Measurements from ENCODE around the gene NAV2.

Gene NAV2

DNA sequence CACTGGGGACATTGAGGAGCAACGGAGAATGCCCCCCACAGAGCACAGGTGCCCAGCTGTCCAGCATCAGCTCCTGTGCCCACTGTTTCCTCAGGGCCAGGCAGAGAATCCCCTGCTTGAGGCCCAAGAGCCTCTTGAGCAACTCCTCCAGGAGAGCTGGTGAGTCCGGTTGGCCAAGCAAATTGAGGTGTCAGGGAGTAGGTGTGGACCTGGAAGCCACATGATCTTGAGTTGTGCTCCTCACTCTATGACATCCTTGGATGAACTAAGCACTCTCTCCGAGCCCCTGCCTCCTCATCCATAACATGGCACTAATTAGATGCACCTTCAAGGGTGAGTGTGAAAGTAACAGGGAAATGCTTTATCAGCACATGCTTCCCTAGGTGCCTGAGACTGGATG is 326.3 kb downstream of the NAV2 start:
- Mint-ChIP-seq H3K4me1 (peaks cover 90% of the 10 kb centered on the region), H3K4me3 (no peak overlapping the region), H3K9me3 (no peaks in the 10 kb centered on the region), H3K27me3 (ENCODE audit: low read depth, poor library complexity) (no peaks in the 10 kb centered on the region), H3K27ac (no peak overlapping the region), H3K36me3 (ENCODE audit: low read depth) (peaks cover 33% of the 10 kb centered on the region)
- no peak for TF ChIP-seq CTCF (IDR thresholded peaks at IDR 0.05)
- DNase-seq, result no peak

- H3K27me3 Mint-ChIP-seq (ENCODE audit: low read depth, poor library complexity), result no peaks in the 10 kb centered on the region
- peaks cover 51% of the 10 kb centered on the region for H3K36me3 Mint-ChIP-seq (ENCODE audit: low read depth)
- TF ChIP-seq CTCF (IDR thresholded peaks at IDR 0.05), result no peak
- H3K4me1 Mint-ChIP-seq, result peaks cover 79% of the 10 kb centered on the region
- no peak overlapping the region for H3K27ac Mint-ChIP-seq
- DNase-seq, result no peak
- H3K4me3 Mint-ChIP-seq, result no peak overlapping the region
- no peaks in the 10 kb centered on the region for H3K9me3 Mint-ChIP-seq
These were observed 328.9 kb downstream of the NAV2 start for GRCh38 chr11:20041499-20041898.

GRCh38 chr11:20042045-20042639 is 329.5 kb downstream of the NAV2 start:
- TF ChIP-seq CTCF (IDR thresholded peaks at IDR 0.05), result no peak
- Mint-ChIP-seq H3K9me3 (no peaks in the 10 kb centered on the region), H3K4me3 (no peak overlapping the region), H3K27me3 (ENCODE audit: low read depth, poor library complexity) (no peaks in the 10 kb centered on the region), H3K36me3 (ENCODE audit: low read depth) (peaks cover 57% of the 10 kb centered on the region), H3K27ac (no peak overlapping the region), H3K4me1 (peaks cover 78% of the 10 kb centered on the region)
- DNase-seq, result no peak

DNA sequence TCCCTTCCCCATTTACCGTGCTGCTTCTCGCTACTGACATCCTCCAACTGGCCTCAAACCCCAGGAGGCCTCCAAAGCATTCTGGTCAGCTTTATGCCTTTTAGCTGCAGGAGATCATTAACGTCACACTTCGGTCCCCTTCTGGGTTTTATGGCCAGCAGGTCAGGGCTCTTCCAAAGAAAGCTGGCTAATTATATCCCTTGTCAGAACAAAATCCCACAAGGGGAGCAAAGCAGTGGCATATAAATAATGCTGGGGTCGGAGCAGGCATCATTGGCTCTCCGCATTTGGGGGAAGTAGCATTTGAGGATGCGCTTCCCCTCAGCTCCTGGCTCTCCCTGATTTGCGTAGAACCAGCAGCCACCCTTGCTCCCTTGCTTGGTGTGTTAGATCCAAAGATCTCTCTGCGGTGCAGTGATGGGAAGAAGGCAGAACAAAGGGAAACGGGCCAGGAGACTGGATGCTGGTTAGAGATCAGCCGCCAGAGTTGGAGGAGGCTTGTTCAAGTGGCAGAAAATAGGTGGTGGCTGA is 330.2 kb downstream of the NAV2 start:
- H3K9me3 Mint-ChIP-seq, result no peaks in the 10 kb centered on the region
- peaks cover 58% of the 10 kb centered on the region for H3K36me3 Mint-ChIP-seq (ENCODE audit: low read depth)
- DNase-seq, result no peak
- H3K27me3 Mint-ChIP-seq (ENCODE audit: low read depth, poor library complexity), result no peaks in the 10 kb centered on the region
- H3K4me3 Mint-ChIP-seq, result peak overlapping the region; percentile 13
- peak overlapping the region; percentile 33 for H3K27ac Mint-ChIP-seq
- TF ChIP-seq CTCF (IDR thresholded peaks at IDR 0.05), result no peak
- H3K4me1 Mint-ChIP-seq, result peaks cover 78% of the 10 kb centered on the region

GRCh38 chr11:20043992-20044391 is 331.4 kb downstream of the NAV2 start:
- no peak overlapping the region for H3K27ac Mint-ChIP-seq
- H3K4me1 Mint-ChIP-seq, result peaks cover 78% of the 10 kb centered on the region
- no peak for DNase-seq
- no peak for TF ChIP-seq CTCF (IDR thresholded peaks at IDR 0.05)
- no peaks in the 10 kb centered on the region for H3K9me3 Mint-ChIP-seq
- peaks cover 62% of the 10 kb centered on the region for H3K36me3 Mint-ChIP-seq (ENCODE audit: low read depth)
- H3K4me3 Mint-ChIP-seq, result no peak overlapping the region
- no peaks in the 10 kb centered on the region for H3K27me3 Mint-ChIP-seq (ENCODE audit: low read depth, poor library complexity)

DNA sequence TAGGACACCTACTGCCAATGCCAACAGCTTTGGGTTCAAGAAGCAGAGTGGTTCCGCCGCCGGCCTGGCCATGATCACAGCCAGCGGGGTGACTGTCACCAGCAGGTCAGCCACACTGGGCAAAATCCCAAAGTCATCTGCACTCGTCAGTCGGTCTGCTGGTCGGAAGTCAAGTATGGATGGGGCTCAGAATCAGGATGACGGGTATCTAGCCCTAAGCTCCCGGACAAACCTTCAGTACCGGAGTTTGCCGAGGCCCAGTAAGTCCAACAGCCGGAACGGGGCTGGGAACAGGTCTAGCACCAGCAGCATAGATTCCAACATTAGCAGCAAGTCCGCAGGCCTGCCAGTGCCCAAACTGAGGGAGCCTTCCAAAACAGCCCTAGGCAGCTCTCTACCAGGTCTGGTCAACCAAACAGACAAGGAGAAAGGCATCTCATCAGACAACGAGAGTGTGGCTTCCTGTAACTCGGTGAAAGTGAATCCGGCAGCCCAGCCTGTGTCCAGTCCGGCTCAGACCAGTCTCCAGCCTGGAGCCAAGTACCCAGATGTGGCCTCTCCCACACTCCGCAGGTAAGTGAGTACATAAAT is 332.6 kb downstream of the NAV2 start:
- H3K4me1 Mint-ChIP-seq, result peaks cover 78% of the 10 kb centered on the region
- H3K9me3 Mint-ChIP-seq, result no peaks in the 10 kb centered on the region
- DNase-seq, result no peak
- H3K36me3 Mint-ChIP-seq (ENCODE audit: low read depth), result peaks cover 62% of the 10 kb centered on the region
- H3K4me3 Mint-ChIP-seq, result no peak overlapping the region
- H3K27ac Mint-ChIP-seq, result no peak overlapping the region
- H3K27me3 Mint-ChIP-seq (ENCODE audit: low read depth, poor library complexity), result no peaks in the 10 kb centered on the region
- TF ChIP-seq CTCF (IDR thresholded peaks at IDR 0.05), result no peak
